Activated T-helper 1 cell treated with anti-CD3 and anti-CD28 coated beads, Interleukin-12 subunit alpha, Interleukin-12 subunit beta, Interleukin-2, Interleukin-4 antibody, amounts not matched to agents 30 ng/mL and 10 ng/mL and 1 ng/mL, durations not matched to agents 14 hours and 24 hours and 36 hours (primary cell): Measurements from ENCODE around the gene LIMK1. TPM values are rescaled to one million over a fixed set of nuclear protein-coding genes. Genes with fewer than 3 reads are reported as not detected.
"Not testable (repeated sequence)": the region's sequence is repeated elsewhere in the genome, so short reads cannot be mapped to it uniquely, and the experiment has no call there.

ENCODE experiments used
- DNase-seq: peaks from one replicate; pipeline ENCODE4 v3.0.0; 2021; ENCODE audit warnings: low spot score
- H3K27ac Mint-ChIP-seq: one replicate; pipeline ENCODE4 v1.8.0; 2021; ENCODE audit warnings: mild to moderate bottlenecking, mixed read lengths
- H3K27me3 Mint-ChIP-seq: one replicate; pipeline ENCODE4 v1.8.0; 2022; ENCODE audit warnings: mild to moderate bottlenecking, moderate library complexity, mixed read lengths; ENCODE audit not compliant: insufficient read depth
- H3K36me3 Mint-ChIP-seq: one replicate; pipeline ENCODE4 v1.8.0; 2021; ENCODE audit warnings: low read depth, mixed read lengths
- H3K4me1 Mint-ChIP-seq: one replicate; pipeline ENCODE4 v1.8.0; 2021; ENCODE audit warnings: low read depth, mixed read lengths
- H3K4me3 Mint-ChIP-seq: one replicate; pipeline ENCODE4 v1.8.0; 2021; ENCODE audit warnings: mild to moderate bottlenecking, moderate library complexity, mixed read lengths
- H3K9me3 Mint-ChIP-seq: one replicate; pipeline ENCODE4 v1.8.0; 2021; ENCODE audit warnings: mixed read lengths
- intact Hi-C: fragments of 100-400 bp; cut with micrococcal nuclease; formaldehyde crosslinking; loops from one replicate; pipeline ENCODE4 v1.15.1; 2024
- total RNA-seq: library from RNA; stranded (reverse); gene quantifications from 2 replicates; pipeline ENCODE4 v1.2.3, GENCODE V29; 2022

The LIMK1 gene
- total RNA-seq, 1 donor from 2014 or later = 24.3 TPM

DNA sequence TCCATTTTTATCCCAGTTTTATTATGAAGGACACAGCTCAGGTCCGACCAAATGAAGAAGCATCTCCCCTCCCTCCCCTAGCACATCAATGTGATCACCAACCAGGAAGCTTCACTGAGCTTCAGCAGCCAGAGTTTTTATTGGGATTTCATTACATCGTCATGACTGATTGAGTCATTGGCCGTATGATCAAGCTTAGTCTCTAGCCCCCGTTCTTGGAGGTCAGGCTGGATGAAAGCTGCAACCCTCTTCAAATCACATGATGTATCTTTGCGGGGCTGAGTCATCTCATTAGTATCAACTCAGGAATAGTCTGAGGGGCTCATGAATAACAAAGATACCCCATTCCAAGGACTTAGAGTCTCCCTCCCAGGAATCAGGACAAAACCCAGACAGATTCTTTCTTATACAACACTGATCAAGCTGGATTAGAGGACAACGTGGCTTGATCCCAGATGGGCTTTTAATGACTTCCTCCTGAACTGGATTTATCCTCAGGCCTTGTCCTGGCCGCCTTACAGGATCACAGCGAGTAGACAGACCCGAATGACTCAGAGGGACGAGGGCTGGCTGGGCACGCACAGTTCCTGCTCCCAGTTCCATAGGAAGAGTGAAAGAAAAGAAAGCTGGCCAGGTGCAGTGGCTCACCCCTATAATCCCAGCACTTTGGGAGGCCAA, 14.5 kb downstream of the LIMK1 start:
- Mint-ChIP-seq H3K27me3 (no peaks in the 10 kb centered on the region), H3K4me3 (no peak overlapping the region), H3K4me1 (peaks cover 18% of the 10 kb centered on the region), H3K9me3 (peaks cover 3% of the 10 kb centered on the region), H3K27ac (no peak overlapping the region), H3K36me3 (peaks cover 6% of the 10 kb centered on the region)
- no peak for DNase-seq
- intact Hi-C loops = no loop called here

DNA sequence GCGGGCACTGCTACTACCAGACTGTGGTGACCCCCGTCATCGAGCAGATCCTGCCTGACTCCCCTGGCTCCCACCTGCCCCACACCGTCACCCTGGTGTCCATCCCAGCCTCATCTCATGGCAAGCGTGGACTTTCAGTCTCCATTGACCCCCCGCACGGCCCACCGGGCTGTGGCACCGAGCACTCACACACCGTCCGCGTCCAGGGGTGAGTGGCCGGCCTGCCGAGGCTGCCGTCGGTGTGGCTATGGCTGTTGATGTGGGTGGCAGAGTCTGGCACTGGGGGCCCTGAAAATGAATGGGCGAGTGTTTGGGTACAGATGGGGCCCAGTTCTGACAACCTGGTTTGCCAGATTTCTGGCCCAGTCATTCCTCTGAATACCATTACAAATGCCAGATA, 15.4 kb downstream of the LIMK1 start:
- DNase-seq = no peak
- Mint-ChIP-seq H3K27me3 (no peaks in the 10 kb centered on the region), H3K4me1 (peaks cover 10% of the 10 kb centered on the region), H3K9me3 (peaks cover 3% of the 10 kb centered on the region), H3K27ac (no peak overlapping the region), H3K36me3 (peaks cover 6% of the 10 kb centered on the region), H3K4me3 (no peak overlapping the region)
- intact Hi-C loops = no loop called here

DNA sequence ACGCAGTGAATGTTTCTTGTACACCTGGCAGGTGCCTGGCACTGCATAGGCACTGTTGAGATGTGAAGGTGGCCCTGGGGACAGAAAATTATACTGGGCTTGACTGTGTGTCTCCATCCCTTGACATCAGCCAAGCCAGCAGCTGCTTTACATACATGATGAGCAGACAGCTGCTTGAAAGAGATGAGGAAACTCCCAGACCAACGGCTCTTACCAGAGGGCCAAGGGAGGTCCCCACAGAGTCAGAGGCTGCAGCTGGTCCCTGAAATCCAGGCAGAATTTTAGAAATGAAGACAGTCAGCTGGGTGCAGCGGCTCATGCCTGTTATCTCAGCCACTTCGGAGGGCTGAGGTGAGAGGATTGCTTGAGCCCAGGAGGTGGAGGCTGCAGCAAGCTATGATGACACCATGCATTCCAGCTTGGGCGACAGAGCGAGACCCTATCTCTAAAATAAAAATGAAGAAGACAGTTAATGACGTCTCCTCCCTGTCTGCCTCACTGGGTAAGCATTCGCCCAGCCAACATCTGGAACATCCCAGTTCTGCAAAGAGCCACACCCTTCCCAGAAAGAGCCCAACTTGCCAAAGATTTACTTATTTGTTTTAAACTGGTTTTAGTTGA, 17.6 kb downstream of the LIMK1 start:
- Mint-ChIP-seq H3K9me3 (peaks cover 3% of the 10 kb centered on the region), H3K4me3 (no peak overlapping the region), H3K27ac (no peak overlapping the region), H3K27me3 (no peaks in the 10 kb centered on the region), H3K36me3 (peaks cover 6% of the 10 kb centered on the region), H3K4me1 (no peaks in the 10 kb centered on the region)
- no peak for DNase-seq
- intact Hi-C loops = no loop called here

DNA sequence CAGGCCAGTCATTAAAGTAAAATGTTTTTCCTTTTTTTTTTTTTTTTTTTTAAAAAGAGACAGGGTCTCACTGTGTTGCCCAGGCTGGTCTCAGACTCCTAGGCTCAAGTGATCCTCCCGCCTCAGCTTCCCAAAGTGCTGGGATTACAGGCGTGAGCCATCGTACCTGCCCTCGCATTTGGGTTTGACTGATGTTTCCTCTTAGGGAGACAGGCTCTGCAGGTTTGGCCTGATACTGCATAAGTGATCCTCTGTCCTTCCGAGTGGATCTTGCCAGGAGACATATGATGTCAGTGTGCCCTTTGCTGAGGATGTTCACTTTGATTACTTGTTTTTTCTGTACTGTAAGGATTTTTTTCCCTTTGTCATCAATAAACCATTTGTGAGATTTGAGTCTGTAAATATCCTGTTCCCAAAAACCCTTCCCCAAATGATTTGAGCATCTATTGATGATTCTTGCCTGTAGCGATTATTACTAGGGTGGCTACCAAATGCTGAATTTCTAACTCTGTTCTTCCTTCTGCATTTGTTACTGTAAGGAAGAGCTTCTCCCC, 19.7 kb downstream of the LIMK1 start:
- Mint-ChIP-seq H3K36me3 (peaks cover under 1% of the 10 kb centered on the region), H3K4me1 (no peaks in the 10 kb centered on the region), H3K4me3 (no peak overlapping the region), H3K27me3 (no peaks in the 10 kb centered on the region), H3K9me3 (no peaks in the 10 kb centered on the region), H3K27ac (no peak overlapping the region)
- intact Hi-C loops = no loop called here
- no peak for DNase-seq

DNA sequence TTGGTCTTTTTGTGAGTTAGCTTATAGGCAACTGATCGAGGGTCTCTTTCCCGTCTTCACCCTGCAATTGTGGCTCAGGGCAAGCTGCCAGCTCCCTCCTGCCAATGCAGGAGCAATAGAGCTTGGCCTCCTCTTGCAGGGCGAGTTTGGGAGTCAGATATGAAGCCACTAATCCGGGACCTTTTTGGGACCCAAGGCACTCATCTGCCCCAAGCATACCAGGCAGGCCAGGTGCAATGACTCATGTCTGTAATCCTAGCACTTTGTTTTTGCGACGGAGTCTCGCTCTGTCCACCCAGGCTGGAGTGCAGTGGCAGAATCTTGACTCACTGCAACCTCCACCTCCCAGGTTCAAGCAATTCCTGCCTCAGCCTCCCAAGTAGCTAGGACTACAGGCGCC, 21.1 kb downstream of the LIMK1 start:
- Mint-ChIP-seq H3K36me3 (no peaks in the 10 kb centered on the region), H3K4me3 (no peak overlapping the region), H3K4me1 (no peaks in the 10 kb centered on the region), H3K27ac (no peak overlapping the region), H3K9me3 (no peaks in the 10 kb centered on the region), H3K27me3 (no peaks in the 10 kb centered on the region)
- no peak for DNase-seq
- intact Hi-C loops = loop anchor here (5.0 kb wide), 1 partner anchor 37 kb away; no protein-coding TSS in a partner anchor

DNA sequence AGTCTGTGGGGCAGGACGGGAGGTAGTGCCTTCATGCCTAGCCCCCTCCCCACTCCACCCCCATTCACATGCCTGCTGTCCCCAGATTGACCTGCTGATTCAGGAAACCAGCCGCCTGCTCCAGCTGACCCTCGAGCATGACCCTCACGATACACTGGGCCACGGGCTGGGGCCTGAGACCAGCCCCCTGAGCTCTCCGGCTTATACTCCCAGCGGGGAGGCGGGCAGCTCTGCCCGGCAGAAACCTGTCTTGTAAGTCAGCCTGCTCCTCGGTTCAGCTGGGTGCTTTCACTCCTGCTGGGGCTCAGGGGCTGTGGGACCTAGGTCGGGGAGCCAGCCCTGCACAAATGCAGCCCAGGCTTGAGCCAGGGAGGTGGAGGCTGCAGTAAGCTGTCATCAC, 22.4 kb downstream of the LIMK1 start:
- no peak for DNase-seq
- Mint-ChIP-seq H3K36me3 (peaks cover 3% of the 10 kb centered on the region), H3K4me3 (no peak overlapping the region), H3K27me3 (no peaks in the 10 kb centered on the region), H3K9me3 (no peaks in the 10 kb centered on the region), H3K4me1 (no peaks in the 10 kb centered on the region), H3K27ac (no peak overlapping the region)
- intact Hi-C loops = loop anchor here (5.0 kb wide), 1 partner anchor 39 kb away; no protein-coding TSS in a partner anchor

DNA sequence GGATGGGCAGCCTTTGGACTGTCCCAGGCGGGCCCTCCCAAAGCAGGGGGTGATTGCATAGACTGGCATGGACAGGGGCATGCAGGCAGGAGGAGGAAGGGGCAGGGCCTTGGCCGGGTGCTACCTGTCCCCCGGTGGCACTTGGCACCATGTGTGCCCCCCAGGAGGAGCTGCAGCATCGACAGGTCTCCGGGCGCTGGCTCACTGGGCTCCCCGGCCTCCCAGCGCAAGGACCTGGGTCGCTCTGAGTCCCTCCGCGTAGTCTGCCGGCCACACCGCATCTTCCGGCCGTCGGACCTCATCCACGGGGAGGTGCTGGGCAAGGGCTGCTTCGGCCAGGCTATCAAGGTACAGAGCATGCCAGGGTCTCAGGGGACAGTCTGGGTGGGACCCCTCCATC, 23.2 kb downstream of the LIMK1 start:
- Mint-ChIP-seq H3K36me3 (peaks cover 7% of the 10 kb centered on the region), H3K27ac (no peak overlapping the region), H3K27me3 (no peaks in the 10 kb centered on the region), H3K4me3 (no peak overlapping the region), H3K9me3 (no peaks in the 10 kb centered on the region), H3K4me1 (no peaks in the 10 kb centered on the region)
- DNase-seq = no peak
- intact Hi-C loops = loop anchor here (5.0 kb wide), 1 partner anchor 40 kb away; no protein-coding TSS in a partner anchor

DNA sequence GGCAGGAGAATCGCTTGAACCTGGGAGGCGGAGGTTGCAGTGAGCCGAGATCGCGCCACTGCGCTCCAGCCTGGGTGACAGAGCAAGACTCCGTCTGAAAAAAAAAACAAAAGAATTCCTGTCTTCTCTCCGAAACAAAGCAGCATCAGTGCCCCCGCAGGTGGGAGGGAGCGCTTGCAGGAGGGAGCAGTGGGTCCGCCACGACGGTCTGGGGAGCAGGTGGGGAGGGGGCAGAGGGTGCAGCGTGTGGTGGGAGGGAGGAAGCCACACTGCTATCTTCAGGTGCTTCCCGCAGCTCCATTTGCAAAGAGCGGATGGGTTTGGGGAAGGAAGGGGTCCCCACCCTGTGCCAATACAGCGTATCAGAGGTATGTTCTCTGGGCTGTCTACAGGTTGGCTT, 31.7 kb downstream of the LIMK1 start:
- no peak overlapping the region for H3K4me3 Mint-ChIP-seq
- H3K27ac Mint-ChIP-seq = no peak overlapping the region
- no peaks in the 10 kb centered on the region for H3K4me1 Mint-ChIP-seq
- no peaks in the 10 kb centered on the region for H3K9me3 Mint-ChIP-seq
- intact Hi-C loops = no loop called here
- no peaks in the 10 kb centered on the region for H3K27me3 Mint-ChIP-seq
- H3K36me3 Mint-ChIP-seq = peaks cover 10% of the 10 kb centered on the region
- DNase-seq = no peak

DNA sequence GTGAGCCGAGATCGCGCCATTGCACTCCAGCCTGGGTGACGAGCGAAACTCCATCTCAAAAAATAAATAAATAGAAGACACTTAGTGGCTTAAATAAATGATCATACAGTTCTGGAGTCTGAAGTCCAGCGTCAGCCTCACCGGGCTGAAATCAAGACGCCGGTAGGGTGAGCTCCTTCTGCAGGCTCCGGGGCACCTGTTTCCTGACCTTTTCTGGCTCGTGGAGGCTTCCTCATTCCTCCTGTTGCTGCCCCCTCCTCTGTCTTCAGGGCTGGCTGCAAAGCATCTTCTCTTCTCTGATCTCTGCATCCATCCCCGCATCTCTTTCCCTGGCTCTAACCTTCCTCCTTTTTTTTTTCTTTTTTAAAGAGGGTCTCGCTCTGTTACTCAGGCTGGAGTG, 32.8 kb downstream of the LIMK1 start:
- H3K36me3 Mint-ChIP-seq = peaks cover 10% of the 10 kb centered on the region
- no peak overlapping the region for H3K4me3 Mint-ChIP-seq
- DNase-seq = no peak
- H3K4me1 Mint-ChIP-seq = no peaks in the 10 kb centered on the region
- intact Hi-C loops = no loop called here
- H3K27ac Mint-ChIP-seq = no peak overlapping the region
- no peaks in the 10 kb centered on the region for H3K9me3 Mint-ChIP-seq
- H3K27me3 Mint-ChIP-seq = no peaks in the 10 kb centered on the region

DNA sequence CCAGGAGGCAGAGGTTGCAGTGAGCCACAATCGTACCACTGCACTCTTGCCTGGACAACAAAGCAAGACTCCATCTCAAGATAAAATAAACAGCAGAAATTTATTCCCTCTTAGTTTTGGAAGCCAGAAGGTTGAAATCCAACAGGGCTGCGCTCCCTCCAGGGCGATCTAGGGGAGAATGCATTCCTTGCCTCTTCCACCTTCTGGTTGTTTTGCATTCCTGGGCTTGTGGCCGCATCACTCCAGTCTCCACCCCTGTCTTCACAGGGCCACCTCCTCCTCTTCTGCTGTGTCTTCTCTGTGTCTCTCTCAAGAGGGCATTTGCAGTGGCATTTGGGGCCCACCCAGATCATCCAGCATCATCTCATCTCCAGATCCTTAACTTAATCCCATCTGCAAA, 36.2 kb downstream of the LIMK1 start:
- Mint-ChIP-seq H3K9me3 (no peaks in the 10 kb centered on the region), H3K27me3 (no peaks in the 10 kb centered on the region), H3K4me3 (no peak overlapping the region), H3K36me3 (peaks cover 10% of the 10 kb centered on the region), H3K27ac (no peak overlapping the region), H3K4me1 (no peaks in the 10 kb centered on the region)
- intact Hi-C loops = no loop called here
- DNase-seq = no peak

DNA sequence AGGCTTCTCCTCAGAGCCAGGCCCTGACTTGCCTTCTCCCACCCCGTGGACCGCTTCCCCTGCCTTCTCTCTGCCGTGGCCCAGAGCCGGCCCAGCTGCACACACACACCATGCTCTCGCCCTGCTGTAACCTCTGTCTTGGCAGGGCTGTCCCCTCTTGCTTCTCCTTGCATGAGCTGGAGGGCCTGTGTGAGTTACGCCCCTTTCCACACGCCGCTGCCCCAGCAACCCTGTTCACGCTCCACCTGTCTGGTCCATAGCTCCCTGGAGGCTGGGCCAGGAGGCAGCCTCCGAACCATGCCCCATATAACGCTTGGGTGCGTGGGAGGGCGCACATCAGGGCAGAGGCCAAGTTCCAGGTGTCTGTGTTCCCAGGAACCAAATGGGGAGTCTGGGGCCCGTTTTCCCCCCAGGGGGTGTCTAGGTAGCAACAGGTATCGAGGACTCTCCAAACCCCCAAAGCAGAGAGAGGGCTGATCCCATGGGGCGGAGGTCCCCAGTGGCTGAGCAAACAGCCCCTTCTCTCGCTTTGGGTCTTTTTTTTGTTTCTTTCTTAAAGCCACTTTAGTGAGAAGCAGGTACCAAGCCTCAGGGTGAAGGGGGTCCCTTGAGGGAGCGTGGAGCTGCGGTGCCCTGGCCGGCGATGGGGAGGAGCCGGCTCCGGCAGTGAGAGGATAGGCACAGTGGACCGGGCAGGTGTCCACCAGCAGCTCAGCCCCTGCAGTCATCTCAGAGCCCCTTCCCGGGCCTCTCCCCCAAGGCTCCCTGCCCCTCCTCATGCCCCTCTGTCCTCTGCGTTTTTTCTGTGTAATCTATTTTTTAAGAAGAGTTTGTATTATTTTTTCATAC, 38.0 kb downstream of the LIMK1 start:
- no peaks in the 10 kb centered on the region for H3K9me3 Mint-ChIP-seq
- no peaks in the 10 kb centered on the region for H3K27me3 Mint-ChIP-seq
- DNase-seq = no peak
- intact Hi-C loops = no loop called here
- no peak overlapping the region for H3K4me3 Mint-ChIP-seq
- H3K27ac Mint-ChIP-seq = no peak overlapping the region
- no peaks in the 10 kb centered on the region for H3K4me1 Mint-ChIP-seq
- peaks cover 10% of the 10 kb centered on the region for H3K36me3 Mint-ChIP-seq

DNA sequence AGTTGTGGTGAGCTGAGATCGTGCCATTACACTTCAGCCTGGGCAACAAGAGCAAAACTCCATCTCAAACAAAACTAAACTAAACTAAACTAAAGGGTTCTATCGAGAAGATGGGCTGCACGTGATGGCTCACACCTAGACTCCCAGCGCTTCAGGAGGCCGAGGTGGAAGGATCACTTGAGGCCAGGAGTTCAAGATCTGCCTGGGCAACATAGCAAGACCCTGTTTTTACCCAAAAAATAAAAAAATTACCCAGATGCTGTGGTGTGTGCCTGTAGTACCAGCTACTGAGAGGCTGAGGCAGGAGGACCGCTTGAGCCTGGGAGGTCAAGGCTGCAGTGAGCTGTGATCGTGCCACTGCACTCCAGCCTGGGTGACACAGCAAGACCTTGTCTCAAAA, 40.3 kb downstream of the LIMK1 start:
- H3K36me3 Mint-ChIP-seq, intact Hi-C loops, H3K4me3 Mint-ChIP-seq, H3K27ac Mint-ChIP-seq, H3K27me3 Mint-ChIP-seq, H3K4me1 Mint-ChIP-seq, H3K9me3 Mint-ChIP-seq, DNase-seq: not testable (repeated sequence)
